CD4-positive, alpha-beta T cell (primary cell): ENCODE measurements around the gene RNF123. TPM values are rescaled to one million over a fixed set of nuclear protein-coding genes. Genes with fewer than 3 reads are reported as not detected.

Source experiments
- ATAC-seq: fragments of 200-7000 bp; cut with Tn5 transposase; one replicate; pipeline ENCODE4 v1.10.0; 2022; ENCODE audit warnings: mild to moderate bottlenecking; ENCODE audit not compliant: poor library complexity
- CTCF ChIA-PET: fragments of 350-600 bp; sonication (Branson Sonifier 250); formaldehyde crosslinking; loops from one replicate; lab custom pipeline; 2021; ENCODE audit warnings: antibody characterized with exemption, inconsistent platforms; lab: Charles Lee
- POLR2A ChIA-PET: fragments of 350-600 bp; sonication (Branson Sonifier 250); formaldehyde crosslinking; loops from one replicate; lab custom pipeline; 2021; ENCODE audit warnings: antibody characterized with exemption, inconsistent platforms; lab: Charles Lee
- DNase-seq, 14 experiments: peaks; one replicate each; pipeline ENCODE4 v3.0.0-alpha.2; 2013 to 2020; ENCODE audit warnings: mixed read lengths in 2 of 14
- H3K27ac ChIP-seq, 2 donors: one replicate each; pipeline versions ENCODE4 v1.5.1 to v1.7.0; 2013; ENCODE audit warnings: low read length in 2 of 2, low read depth in 1 of 2, mild to moderate bottlenecking in 1 of 2
- H3K27me3 ChIP-seq, 2 experiments: 1 replicate in 1 of 2; 2 replicates in 1 of 2; pipeline versions ENCODE4 v1.6.1 to v1.7.0; 2013; ENCODE audit warnings: low read length in 2 of 2, control low read depth in 1 of 2, mild to moderate bottlenecking in 1 of 2, moderate library complexity in 1 of 2; ENCODE audit not compliant: insufficient read depth in 2 of 2, control insufficient read depth in 1 of 2
- H3K36me3 ChIP-seq: one replicate; pipeline ENCODE4 v1.6.1; 2013; ENCODE audit warnings: low read length, control low read depth; ENCODE audit not compliant: insufficient read depth
- H3K4me1 ChIP-seq: one replicate; pipeline ENCODE4 v1.6.1; 2013; ENCODE audit warnings: low read length, control low read depth; ENCODE audit not compliant: insufficient read depth
- H3K4me3 ChIP-seq: one replicate; pipeline ENCODE4 v1.5.1; 2013; ENCODE audit warnings: mild to moderate bottlenecking, low read length, moderate library complexity
- H3K9me3 ChIP-seq, 2 experiments: 1 replicate in 1 of 2; 2 replicates in 1 of 2; pipeline versions ENCODE4 v1.6.1 to v1.7.0; 2013; ENCODE audit warnings: low read length in 2 of 2, mild to moderate bottlenecking in 2 of 2, control low read depth in 1 of 2, moderate library complexity in 1 of 2; ENCODE audit not compliant: control insufficient read depth in 1 of 2, insufficient read depth in 1 of 2
- H3K27ac Mint-ChIP-seq: one replicate; pipeline ENCODE4 v1.8.0; 2020; ENCODE audit warnings: mixed read lengths
- H3K27me3 Mint-ChIP-seq: one replicate; pipeline ENCODE4 v1.8.0; 2021; ENCODE audit warnings: mixed read lengths
- H3K36me3 Mint-ChIP-seq: one replicate; pipeline ENCODE4 v1.8.0; 2021; ENCODE audit warnings: low read depth, mixed read lengths
- H3K4me1 Mint-ChIP-seq: one replicate; pipeline ENCODE4 v1.8.0; 2021; ENCODE audit warnings: low read depth, mixed read lengths
- H3K4me3 Mint-ChIP-seq: one replicate; pipeline ENCODE4 v1.8.0; 2020; ENCODE audit warnings: mild to moderate bottlenecking, mixed read lengths
- H3K9me3 Mint-ChIP-seq: one replicate; pipeline ENCODE4 v1.8.0; 2020; ENCODE audit warnings: mixed read lengths
- CTCF ChIP-seq: fragments of 200-600 bp; IDR thresholded peaks from one replicate; pipeline ENCODE4 v1.8.0; 2022; ENCODE audit warnings: antibody characterized with exemption, mild to moderate bottlenecking
- intact Hi-C, 2 experiments: fragments of 100-400 bp; cut with DNase I in 1 of 2; cut with micrococcal nuclease in 1 of 2; formaldehyde crosslinking; loops; one replicate each; pipeline versions ENCODE4 v1.15.1 to v1.9.0; 2023 to 2025; cut with DNase I, micrococcal nuclease
- total RNA-seq, 174 experiments: library from RNA in 2 of 174; stranded (reverse) in 2 of 174; gene quantifications; one replicate each; pipeline ENCODE4 v1.2.3 and lab custom pipeline; 2021 to 2026

RNF123 gene
- total RNA-seq, 2 experiments from 2014 or later = 28.8 to 29.7 TPM

- no peak overlapping the region for H3K4me3 Mint-ChIP-seq
Observed at GRCh38 chr3:49657208-49657915, 32.0 kb upstream of the RNF123 start.

GRCh38 chr3:49658711-49659110 is 30.6 kb upstream of the RNF123 start:
- H3K4me3 ChIP-seq = no peak overlapping the region
- no peaks in the 10 kb centered on the region for H3K36me3 ChIP-seq
- no peak overlapping the region for H3K27ac ChIP-seq
- Mint-ChIP-seq H3K9me3 (no peaks in the 10 kb centered on the region), H3K27me3 (peaks cover 5% of the 10 kb centered on the region), H3K36me3 (no peaks in the 10 kb centered on the region), H3K4me1 (no peaks in the 10 kb centered on the region), H3K27ac (no peak overlapping the region), H3K4me3 (no peak overlapping the region)
- ChIA-PET CTCF (no interaction called here), POLR2A (no interaction called here)
- peaks cover 0 to 7% of the 10 kb centered on the region in 2 experiments for H3K27me3 ChIP-seq
- DNase-seq (no peak), ATAC-seq (no peak)
- intact Hi-C loops = no loop called here
- no peaks in the 10 kb centered on the region for H3K4me1 ChIP-seq
- H3K9me3 ChIP-seq = no peaks in the 10 kb centered on the region
- TF ChIP-seq CTCF = no peak

More at GRCh38 chr3:49657208-49657915, 32.0 kb upstream of the RNF123 start:
- ATAC-seq = no peak
- DNase-seq = no peak
- ChIA-PET CTCF (no interaction called here), POLR2A (no interaction called here)
- no peaks in the 10 kb centered on the region for H3K9me3 ChIP-seq
- Mint-ChIP-seq H3K9me3 (no peaks in the 10 kb centered on the region), H3K27me3 (peaks cover 5% of the 10 kb centered on the region), H3K36me3 (no peaks in the 10 kb centered on the region), H3K27ac (no peak overlapping the region), H3K4me1 (no peaks in the 10 kb centered on the region)
- intact Hi-C loops = no loop called here
- no peaks in the 10 kb centered on the region for H3K36me3 ChIP-seq
- H3K4me3 ChIP-seq = no peak overlapping the region
- no peak overlapping the region for H3K27ac ChIP-seq
- no peaks in the 10 kb centered on the region for H3K4me1 ChIP-seq
- no peak for TF ChIP-seq CTCF
- peaks cover 0 to 7% of the 10 kb centered on the region in 2 experiments for H3K27me3 ChIP-seq

- Mint-ChIP-seq H3K9me3 (no peaks in the 10 kb centered on the region), H3K36me3 (no peaks in the 10 kb centered on the region), H3K4me1 (no peaks in the 10 kb centered on the region), H3K27me3 (peaks cover 5% of the 10 kb centered on the region), H3K27ac (no peak overlapping the region), H3K4me3 (no peak overlapping the region)
- ChIA-PET POLR2A (no interaction called here), CTCF (no interaction called here)
- intact Hi-C loops = no loop called here
- DNase-seq (no peak), ATAC-seq (no peak)
- H3K36me3 ChIP-seq = no peaks in the 10 kb centered on the region
- H3K27me3 ChIP-seq = peaks cover 0 to 7% of the 10 kb centered on the region in 2 experiments
- no peak overlapping the region for H3K4me3 ChIP-seq
- H3K27ac ChIP-seq = no peak overlapping the region
- TF ChIP-seq CTCF = no peak
- no peaks in the 10 kb centered on the region for H3K4me1 ChIP-seq
- H3K9me3 ChIP-seq = no peaks in the 10 kb centered on the region
Observed at GRCh38 chr3:49659756-49660155, 29.6 kb upstream of the RNF123 start.
